K562 (cell line): ENCODE measurements around the gene PTCHD4.

ENCODE experiments used
- CBX8 ChIP-seq: fragments of 200-600 bp; sonication (generic); IDR thresholded peaks from 2 replicates; pipeline ENCODE4 v1.6.1; 2012; ENCODE audit warnings: borderline replicate concordance, mixed run types, low read depth, mild to moderate bottlenecking, moderate library complexity, mixed read lengths, low read length, control low read depth, inconsistent platforms; ENCODE audit not compliant: poor library complexity, severe bottlenecking; ENCODE audit errors: extremely low read depth
- EP400 ChIP-seq: fragments of 450-650 bp; IDR thresholded peaks from 2 replicates; pipeline ENCODE4 v1.6.1; 2017; ENCODE audit warnings: antibody characterized with exemption, mild to moderate bottlenecking, moderate library complexity
- EZH2 ChIP-seq: IDR thresholded peaks from 2 replicates; pipeline ENCODE4 v1.6.1; 2012; ENCODE audit warnings: low read depth, mild to moderate bottlenecking, inconsistent platforms, low read length, borderline replicate concordance
- GATA2 ChIP-seq: sonication (generic); formaldehyde crosslinking; IDR thresholded peaks from 2 replicates; pipeline ENCODE4 v1.4.0; 2020; ENCODE audit warnings: mild to moderate bottlenecking, missing genetic modification reagents
- KLF16 ChIP-seq: IDR thresholded peaks from 2 replicates; pipeline ENCODE4 v1.6.1; 2016; ENCODE audit warnings: antibody characterized with exemption
- NR3C1 ChIP-seq: sonication (generic); formaldehyde crosslinking; IDR thresholded peaks from 2 replicates; pipeline ENCODE4 v1.8.1; 2022; ENCODE audit warnings: missing genetic modification reagents
- RAD21 ChIP-seq, 2 experiments: fragments of 250-450 bp in 1 of 2; fragments of 450-650 bp in 1 of 2; sonication (Bioruptor Pico) in 1 of 2; formaldehyde crosslinking in 1 of 2; IDR thresholded peaks in 1 of 2; conservative IDR thresholded peaks in 1 of 2; 2 replicates each; pipeline versions ENCODE4 v1.4.0 to v1.8.0; 2020 to 2022; ENCODE audit warnings: mild to moderate bottlenecking in 2 of 2, moderate library complexity in 1 of 2
- SIN3B ChIP-seq: fragments of 450-650 bp; IDR thresholded peaks from 2 replicates; pipeline ENCODE4 v1.6.1; 2017; ENCODE audit warnings: low read depth, mild to moderate bottlenecking, moderate library complexity
- TCF15 ChIP-seq: fragments of 250-450 bp; sonication (Bioruptor Pico); IDR thresholded peaks from 2 replicates; pipeline ENCODE4 v1.8.0; 2022; ENCODE audit warnings: moderate library complexity, mild to moderate bottlenecking, inconsistent platforms
- TEAD4 ChIP-seq, 2 experiments: sonication (generic) in 1 of 2; formaldehyde crosslinking in 1 of 2; IDR thresholded peaks; 2 replicates each; pipeline versions ENCODE4 v1.6.1 to v1.8.0; 2012 to 2022; ENCODE audit warnings: borderline replicate concordance in 1 of 2, inconsistent platforms in 1 of 2, low read length in 1 of 2, mild to moderate bottlenecking in 1 of 2, missing genetic modification reagents in 1 of 2
- ZNF354B ChIP-seq: fragments of 250-450 bp; sonication (Bioruptor Pico); IDR thresholded peaks from 2 replicates; pipeline ENCODE4 v1.4.0; 2020
- TF ChIP-seq, protein P1 (sequence below), 3 experiments: IDR thresholded peaks in 2 of 3; conservative IDR thresholded peaks in 1 of 3; 2 replicates each; pipeline ENCODE4 v1.5.1; 2011 to 2012; ENCODE audit warnings: low read length in 3 of 3, mild to moderate bottlenecking in 3 of 3, control low read depth in 2 of 3, improper control_type of control experiment in 1 of 3, inconsistent platforms in 1 of 3, low read depth in 1 of 3, mixed read lengths in 1 of 3, moderate library complexity in 1 of 3; ENCODE audit not compliant: insufficient read depth in 2 of 3
- TF ChIP-seq, protein P2 (sequence below): sonication (generic); formaldehyde crosslinking; IDR thresholded peaks from 2 replicates; pipeline ENCODE4 v1.8.1; 2023; ENCODE audit warnings: mild to moderate bottlenecking, missing genetic modification reagents, moderate library complexity
- TF ChIP-seq, protein P3 (sequence below): fragments of 450-650 bp; IDR thresholded peaks from 2 replicates; pipeline ENCODE4 v1.6.1; 2017; ENCODE audit warnings: mild to moderate bottlenecking, moderate library complexity

- TF ChIP-seq, protein P1, sequence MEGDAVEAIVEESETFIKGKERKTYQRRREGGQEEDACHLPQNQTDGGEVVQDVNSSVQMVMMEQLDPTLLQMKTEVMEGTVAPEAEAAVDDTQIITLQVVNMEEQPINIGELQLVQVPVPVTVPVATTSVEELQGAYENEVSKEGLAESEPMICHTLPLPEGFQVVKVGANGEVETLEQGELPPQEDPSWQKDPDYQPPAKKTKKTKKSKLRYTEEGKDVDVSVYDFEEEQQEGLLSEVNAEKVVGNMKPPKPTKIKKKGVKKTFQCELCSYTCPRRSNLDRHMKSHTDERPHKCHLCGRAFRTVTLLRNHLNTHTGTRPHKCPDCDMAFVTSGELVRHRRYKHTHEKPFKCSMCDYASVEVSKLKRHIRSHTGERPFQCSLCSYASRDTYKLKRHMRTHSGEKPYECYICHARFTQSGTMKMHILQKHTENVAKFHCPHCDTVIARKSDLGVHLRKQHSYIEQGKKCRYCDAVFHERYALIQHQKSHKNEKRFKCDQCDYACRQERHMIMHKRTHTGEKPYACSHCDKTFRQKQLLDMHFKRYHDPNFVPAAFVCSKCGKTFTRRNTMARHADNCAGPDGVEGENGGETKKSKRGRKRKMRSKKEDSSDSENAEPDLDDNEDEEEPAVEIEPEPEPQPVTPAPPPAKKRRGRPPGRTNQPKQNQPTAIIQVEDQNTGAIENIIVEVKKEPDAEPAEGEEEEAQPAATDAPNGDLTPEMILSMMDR (IDR thresholded peaks at IDR 0.05 in 2 of 3, conservative IDR thresholded peaks at IDR 0.05 in 1 of 3; ENCODE audit: insufficient read depth in 2 of 3, low read depth in 1 of 3, low read length in 3 of 3), result no peak
- TF ChIP-seq CBX8 (no peak), GATA2 (CRISPR knock-in tag) (no peak), ZNF354B (CRISPR knock-in tag) (no peak), EZH2 (no peak), TCF15 (CRISPR knock-in tag) (no peak), SIN3B (no peak), TEAD4 (IDR thresholded peaks at IDR 0.05; ENCODE audit: low read length) (no peak), TEAD4 (CRISPR knock-in tag; IDR thresholded peaks at IDR 0.05; ENCODE audit: borderline replicate concordance) (no peak), EP400 (no peak), RAD21 (CRISPR knock-in tag; conservative IDR thresholded peaks at IDR 0.05 in 1 of 2, IDR thresholded peaks at IDR 0.05 in 1 of 2) (no peak), NR3C1 (CRISPR knock-in tag) (no peak), KLF16 (no peak)
- TF ChIP-seq, protein P2, sequence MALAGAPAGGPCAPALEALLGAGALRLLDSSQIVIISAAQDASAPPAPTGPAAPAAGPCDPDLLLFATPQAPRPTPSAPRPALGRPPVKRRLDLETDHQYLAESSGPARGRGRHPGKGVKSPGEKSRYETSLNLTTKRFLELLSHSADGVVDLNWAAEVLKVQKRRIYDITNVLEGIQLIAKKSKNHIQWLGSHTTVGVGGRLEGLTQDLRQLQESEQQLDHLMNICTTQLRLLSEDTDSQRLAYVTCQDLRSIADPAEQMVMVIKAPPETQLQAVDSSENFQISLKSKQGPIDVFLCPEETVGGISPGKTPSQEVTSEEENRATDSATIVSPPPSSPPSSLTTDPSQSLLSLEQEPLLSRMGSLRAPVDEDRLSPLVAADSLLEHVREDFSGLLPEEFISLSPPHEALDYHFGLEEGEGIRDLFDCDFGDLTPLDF (CRISPR knock-in tag), result no peak
- TF ChIP-seq, protein P3, sequence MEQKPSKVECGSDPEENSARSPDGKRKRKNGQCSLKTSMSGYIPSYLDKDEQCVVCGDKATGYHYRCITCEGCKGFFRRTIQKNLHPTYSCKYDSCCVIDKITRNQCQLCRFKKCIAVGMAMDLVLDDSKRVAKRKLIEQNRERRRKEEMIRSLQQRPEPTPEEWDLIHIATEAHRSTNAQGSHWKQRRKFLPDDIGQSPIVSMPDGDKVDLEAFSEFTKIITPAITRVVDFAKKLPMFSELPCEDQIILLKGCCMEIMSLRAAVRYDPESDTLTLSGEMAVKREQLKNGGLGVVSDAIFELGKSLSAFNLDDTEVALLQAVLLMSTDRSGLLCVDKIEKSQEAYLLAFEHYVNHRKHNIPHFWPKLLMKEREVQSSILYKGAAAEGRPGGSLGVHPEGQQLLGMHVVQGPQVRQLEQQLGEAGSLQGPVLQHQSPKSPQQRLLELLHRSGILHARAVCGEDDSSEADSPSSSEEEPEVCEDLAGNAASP, result no peak
Observed at GRCh38 chr6:48086187-48086586, 24.8 kb downstream of the PTCHD4 start.
